Ishikawa (cell line): ENCODE data around the gene ZCCHC14.

Source experiments
- CEBPB ChIP-seq: IDR thresholded peaks from 2 replicates; pipeline ENCODE4 v1.6.1; 2012
- CREB1 ChIP-seq: IDR thresholded peaks from 2 replicates; pipeline ENCODE4 v1.6.1; 2012; ENCODE audit warnings: low read depth
- EGR1 ChIP-seq: IDR thresholded peaks from 2 replicates; pipeline ENCODE4 v1.6.1; 2012
- EP300 ChIP-seq: IDR thresholded peaks from 2 replicates; pipeline ENCODE4 v1.6.1; 2012; ENCODE audit warnings: borderline replicate concordance
- FOXM1 ChIP-seq: IDR thresholded peaks from 2 replicates; pipeline ENCODE4 v1.6.1; 2012; ENCODE audit warnings: low read depth, borderline replicate concordance
- NFIC ChIP-seq: IDR thresholded peaks from 2 replicates; pipeline ENCODE4 v1.6.1; 2012
- RAD21 ChIP-seq: IDR thresholded peaks from 2 replicates; pipeline ENCODE4 v1.6.1; 2012; ENCODE audit warnings: low read depth
- TAF1 ChIP-seq: IDR thresholded peaks from 2 replicates; pipeline ENCODE4 v1.6.1; 2012; ENCODE audit warnings: low read depth, mild to moderate bottlenecking
- TCF12 ChIP-seq: IDR thresholded peaks from 2 replicates; pipeline ENCODE4 v1.6.1; 2012; ENCODE audit warnings: low read depth
- TEAD4 ChIP-seq: IDR thresholded peaks from 2 replicates; pipeline ENCODE4 v1.6.1; 2012
- YY1 ChIP-seq: IDR thresholded peaks from 2 replicates; pipeline ENCODE4 v1.6.1; 2012; ENCODE audit warnings: low read depth
- ZBTB7A ChIP-seq: IDR thresholded peaks from 2 replicates; pipeline ENCODE4 v1.6.1; 2012; ENCODE audit warnings: low read depth
- TF ChIP-seq, protein P1 (sequence below): IDR thresholded peaks from 2 replicates; pipeline ENCODE4 v1.6.1; 2012
- TF ChIP-seq, protein P2 (sequence below): IDR thresholded peaks from 2 replicates; pipeline ENCODE4 v1.6.1; 2012; ENCODE audit warnings: low read depth, mild to moderate bottlenecking
- TF ChIP-seq, protein P3 (sequence below): IDR thresholded peaks from 2 replicates; pipeline ENCODE4 v1.6.1; 2012

Gene ZCCHC14

DNA sequence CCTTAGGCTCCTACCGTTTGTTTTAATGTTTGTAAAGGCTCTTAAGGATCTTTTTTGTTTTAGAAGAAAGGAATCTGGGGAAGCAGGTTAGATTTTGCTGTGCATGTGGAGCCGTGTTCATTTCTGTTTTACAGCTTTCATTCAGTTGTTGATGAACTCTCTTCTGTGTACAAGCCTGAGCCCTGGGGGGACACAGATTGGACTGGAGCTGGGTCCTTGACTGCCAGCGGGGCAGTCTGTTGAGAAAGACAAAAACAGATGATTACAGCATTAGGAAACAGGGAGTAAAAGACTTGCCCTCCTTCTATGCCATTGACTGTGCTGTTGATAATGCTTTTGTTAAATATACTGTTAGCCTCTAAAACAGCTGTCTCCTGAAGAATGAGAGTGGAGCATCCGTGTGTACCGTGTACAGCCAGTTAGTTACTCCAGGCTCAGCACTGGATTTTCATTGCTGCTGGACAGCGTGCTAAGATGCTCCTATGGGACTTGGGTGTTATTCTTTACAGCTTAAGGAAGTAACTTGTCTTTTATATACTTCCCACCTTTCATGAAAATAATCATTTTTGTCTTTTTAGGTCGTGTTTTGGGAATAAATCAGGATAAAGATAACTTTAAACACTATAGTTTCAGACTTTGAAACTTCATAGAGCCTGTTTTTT, 97.5 kb downstream of the ZCCHC14 start:
- no peak for TF ChIP-seq TEAD4
- no peak for TF ChIP-seq ZBTB7A
- TF ChIP-seq TCF12 = no peak
- no peak for TF ChIP-seq FOXM1
- no peak for TF ChIP-seq RAD21
- no peak for TF ChIP-seq CEBPB
- no peak for TF ChIP-seq CREB1
- TF ChIP-seq EGR1 = no peak

DNA sequence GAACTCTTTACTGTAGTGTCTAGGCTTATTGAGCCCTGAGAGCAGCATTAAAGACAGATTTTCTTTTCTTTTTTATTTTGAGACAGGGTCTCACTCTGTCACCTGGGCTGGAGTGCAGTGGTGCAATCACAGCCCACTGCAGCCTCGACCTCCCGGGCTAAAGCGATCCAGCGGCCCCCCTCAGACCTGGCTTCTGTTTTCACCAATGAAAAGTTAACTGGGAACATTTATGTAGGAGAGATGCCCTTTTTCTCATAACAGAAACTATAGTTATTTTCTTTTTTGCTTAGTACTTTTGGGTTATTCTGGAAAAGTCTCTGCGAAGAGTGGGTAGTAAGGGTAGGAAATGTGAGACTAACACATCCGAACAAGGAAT, 99.2 kb downstream of the ZCCHC14 start:
- no peak for TF ChIP-seq TCF12
- TF ChIP-seq RAD21 = no peak
- no peak for TF ChIP-seq CREB1
- TF ChIP-seq TAF1 = no peak
- no peak for TF ChIP-seq EP300
- TF ChIP-seq, protein P1, sequence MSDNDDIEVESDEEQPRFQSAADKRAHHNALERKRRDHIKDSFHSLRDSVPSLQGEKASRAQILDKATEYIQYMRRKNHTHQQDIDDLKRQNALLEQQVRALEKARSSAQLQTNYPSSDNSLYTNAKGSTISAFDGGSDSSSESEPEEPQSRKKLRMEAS = no peak
- no peak for TF ChIP-seq CEBPB
- TF ChIP-seq, protein P2, sequence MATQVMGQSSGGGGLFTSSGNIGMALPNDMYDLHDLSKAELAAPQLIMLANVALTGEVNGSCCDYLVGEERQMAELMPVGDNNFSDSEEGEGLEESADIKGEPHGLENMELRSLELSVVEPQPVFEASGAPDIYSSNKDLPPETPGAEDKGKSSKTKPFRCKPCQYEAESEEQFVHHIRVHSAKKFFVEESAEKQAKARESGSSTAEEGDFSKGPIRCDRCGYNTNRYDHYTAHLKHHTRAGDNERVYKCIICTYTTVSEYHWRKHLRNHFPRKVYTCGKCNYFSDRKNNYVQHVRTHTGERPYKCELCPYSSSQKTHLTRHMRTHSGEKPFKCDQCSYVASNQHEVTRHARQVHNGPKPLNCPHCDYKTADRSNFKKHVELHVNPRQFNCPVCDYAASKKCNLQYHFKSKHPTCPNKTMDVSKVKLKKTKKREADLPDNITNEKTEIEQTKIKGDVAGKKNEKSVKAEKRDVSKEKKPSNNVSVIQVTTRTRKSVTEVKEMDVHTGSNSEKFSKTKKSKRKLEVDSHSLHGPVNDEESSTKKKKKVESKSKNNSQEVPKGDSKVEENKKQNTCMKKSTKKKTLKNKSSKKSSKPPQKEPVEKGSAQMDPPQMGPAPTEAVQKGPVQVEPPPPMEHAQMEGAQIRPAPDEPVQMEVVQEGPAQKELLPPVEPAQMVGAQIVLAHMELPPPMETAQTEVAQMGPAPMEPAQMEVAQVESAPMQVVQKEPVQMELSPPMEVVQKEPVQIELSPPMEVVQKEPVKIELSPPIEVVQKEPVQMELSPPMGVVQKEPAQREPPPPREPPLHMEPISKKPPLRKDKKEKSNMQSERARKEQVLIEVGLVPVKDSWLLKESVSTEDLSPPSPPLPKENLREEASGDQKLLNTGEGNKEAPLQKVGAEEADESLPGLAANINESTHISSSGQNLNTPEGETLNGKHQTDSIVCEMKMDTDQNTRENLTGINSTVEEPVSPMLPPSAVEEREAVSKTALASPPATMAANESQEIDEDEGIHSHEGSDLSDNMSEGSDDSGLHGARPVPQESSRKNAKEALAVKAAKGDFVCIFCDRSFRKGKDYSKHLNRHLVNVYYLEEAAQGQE = no peak
- no peak for TF ChIP-seq NFIC
- TF ChIP-seq YY1 = no peak
- TF ChIP-seq TEAD4 = no peak
- TF ChIP-seq, protein P3, sequence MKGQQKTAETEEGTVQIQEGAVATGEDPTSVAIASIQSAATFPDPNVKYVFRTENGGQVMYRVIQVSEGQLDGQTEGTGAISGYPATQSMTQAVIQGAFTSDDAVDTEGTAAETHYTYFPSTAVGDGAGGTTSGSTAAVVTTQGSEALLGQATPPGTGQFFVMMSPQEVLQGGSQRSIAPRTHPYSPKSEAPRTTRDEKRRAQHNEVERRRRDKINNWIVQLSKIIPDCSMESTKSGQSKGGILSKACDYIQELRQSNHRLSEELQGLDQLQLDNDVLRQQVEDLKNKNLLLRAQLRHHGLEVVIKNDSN = no peak
- no peak for TF ChIP-seq ZBTB7A
- TF ChIP-seq FOXM1 = no peak

DNA sequence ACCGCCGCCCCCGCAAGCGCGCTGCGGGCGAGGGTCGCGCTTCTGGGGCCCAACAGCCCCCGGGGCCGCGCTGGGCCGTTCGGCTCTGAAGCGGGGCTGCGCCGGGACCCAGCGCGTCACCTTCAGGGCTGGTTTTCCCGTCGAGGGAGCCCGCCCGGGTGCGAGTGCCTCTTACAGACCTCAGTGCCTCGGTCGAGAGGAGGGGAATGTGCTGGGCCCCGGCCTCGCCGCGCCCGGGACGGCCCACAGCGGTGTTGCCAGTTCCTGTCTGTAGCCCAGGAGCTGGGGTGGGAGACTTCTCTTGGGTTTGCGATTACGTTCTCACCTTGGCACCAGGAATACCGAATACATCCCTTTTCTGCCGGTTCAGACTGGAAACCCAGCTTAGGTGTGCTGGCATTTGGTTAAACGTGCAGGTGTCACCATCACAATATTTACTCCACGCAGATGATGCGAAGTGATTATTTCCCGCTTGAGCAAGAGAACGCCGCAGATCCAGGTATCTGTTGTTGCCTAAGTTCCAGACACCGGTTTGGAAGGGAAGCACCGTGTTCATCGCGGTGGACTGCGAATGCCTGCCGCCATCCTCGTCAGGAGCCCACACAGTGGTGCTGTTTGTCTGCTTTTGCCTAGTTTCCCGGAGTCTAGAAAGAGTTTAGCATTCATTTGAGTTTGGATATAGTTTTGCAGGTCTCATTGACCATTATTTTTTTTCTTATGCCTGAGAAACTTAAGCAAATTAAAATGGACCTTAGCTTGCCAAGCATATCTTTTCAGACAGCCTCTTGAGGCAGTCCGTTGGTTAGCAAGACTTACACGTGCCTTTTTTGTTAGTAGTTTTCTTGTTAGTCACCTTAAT, 99.8 kb downstream of the ZCCHC14 start:
- TF ChIP-seq CEBPB (no peak), RAD21 (peak; percentile 13; the same call in 1 of the 2 replicates), TAF1 (0 out of 2 replicates have a peak, but pooled peaks have one; percentile 32)

DNA sequence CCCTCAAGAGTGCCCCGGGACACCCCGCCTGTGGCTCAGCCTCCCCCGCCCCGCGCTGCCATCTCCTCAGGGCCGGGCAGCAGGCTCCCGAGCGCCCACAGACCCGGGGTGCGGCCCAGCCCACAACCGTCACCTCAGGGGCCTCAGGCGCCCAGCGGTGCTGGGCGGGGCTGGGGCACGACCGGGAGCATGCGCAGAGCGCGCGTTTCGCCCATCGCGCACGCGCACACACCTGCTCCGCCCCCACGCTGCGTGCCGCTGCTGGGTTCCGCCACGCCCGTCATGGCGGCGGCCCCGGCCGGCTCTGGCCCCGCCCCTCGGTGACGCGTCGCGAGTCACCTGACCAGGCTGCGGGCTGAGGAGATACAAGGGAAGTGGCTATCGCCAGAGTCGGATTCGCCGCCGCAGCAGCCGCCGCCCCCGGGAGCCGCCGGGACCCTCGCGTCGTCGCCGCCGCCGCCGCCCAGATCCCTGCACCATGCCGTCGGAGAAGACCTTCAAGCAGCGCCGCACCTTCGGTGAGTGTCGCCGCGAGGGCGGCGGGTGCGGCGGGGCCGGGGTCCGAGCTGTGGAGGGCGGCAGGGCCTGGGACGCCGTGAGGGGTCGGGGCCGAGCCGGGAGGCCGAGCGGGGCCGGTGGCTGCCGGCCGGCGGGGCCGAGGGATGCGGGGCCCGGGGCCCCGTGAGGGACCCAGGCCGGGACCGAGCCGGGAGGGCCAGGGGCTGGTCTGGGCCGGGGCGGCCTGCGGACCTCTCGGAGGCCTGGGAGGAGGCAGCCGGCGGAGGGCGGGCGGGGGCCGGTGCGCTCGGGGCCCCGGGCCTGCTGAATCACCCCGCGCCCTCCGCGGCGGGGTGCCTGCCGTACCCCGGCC, 100.6 kb downstream of the ZCCHC14 start, which contains the start of gene MAP1LC3B:
Gene MAP1LC3B, plus strand, starts transcription at position 387 of the 871 bp plus-strand sequence. Its CDS starts 92 bp downstream, at position 479.
- TF ChIP-seq, protein P3 = peak; percentile 97
- TF ChIP-seq CREB1 = peak; percentile 89
- TF ChIP-seq, protein P2 = no peak
- no peak; the same call in 1 of the 2 replicates for TF ChIP-seq EP300
- TF ChIP-seq RAD21 = no peak
- peak; percentile 98 for TF ChIP-seq EGR1
- TF ChIP-seq TEAD4 = peak; percentile 60
- TF ChIP-seq ZBTB7A = peak; percentile 21
- peak; percentile 100 for TF ChIP-seq YY1
- TF ChIP-seq NFIC = no peak
- TF ChIP-seq FOXM1 = no peak
- TF ChIP-seq, protein P1 = no peak; the same call in 1 of the 2 replicates
- TF ChIP-seq CEBPB = peak; percentile 24; the same call in 1 of the 2 replicates
- peak; percentile 94 for TF ChIP-seq TAF1
- peak; percentile 50; the same call in 1 of the 2 replicates for TF ChIP-seq TCF12
